ENCODE measurements around the gene CAPRIN2. TPM values are rescaled to one million over a fixed set of nuclear protein-coding genes. Genes with fewer than 3 reads are reported as not detected.

CAPRIN2 gene
- 10 to 100 TPM; 13.3 to 21.4 (median 19.1) TPM for total RNA-seq (2021; fragmentation: NEBNext Ultra II Directional; extraction: Animal tissue kit (Norgen Biotek cat#: 25700))
- long read RNA-seq, partial matches to known transcripts: 3 of 11 reads
- long read RNA-seq, other reads (novel, unspliced or antisense): 8 of 11 reads

- Mint-ChIP-seq H3K4me3 (peak within 1 kb of the TSS; percentile 96), H3K27me3 (ENCODE audit: insufficient read depth) (peaks cover 3% of the 10 kb centered on the region), H3K9me3 (no peaks in the 10 kb centered on the region), H3K36me3 (ENCODE audit: low read depth) (peaks cover 11% of the 10 kb centered on the region; the same call in 1 of the 2 replicates), H3K27ac (peak within 1 kb of the TSS; percentile 78), H3K4me1 (ENCODE audit: low read depth) (peaks cover 48% of the 10 kb centered on the region)
- DNase-seq: peak; percentile 92
- TF ChIP-seq CTCF (IDR thresholded peaks at IDR 0.05): peak; percentile 69
Measured at GRCh38 chr12:30754750-30755394, at the start of gene CAPRIN2. Gene CAPRIN2 (minus strand): TSS chr12:30754951. CDS start chr12:30753520, 1,431 bp downstream.

GRCh38 chr12:30797689-30798088, 42.9 kb upstream of the CAPRIN2 start:
- peak overlapping the region; percentile 93 for H3K4me3 Mint-ChIP-seq
- H3K36me3 Mint-ChIP-seq (ENCODE audit: low read depth): peaks cover 10% of the 10 kb centered on the region
- H3K27me3 Mint-ChIP-seq (ENCODE audit: insufficient read depth): peaks cover 5% of the 10 kb centered on the region
- H3K27ac Mint-ChIP-seq: peak overlapping the region; percentile 65
- no peaks in the 10 kb centered on the region for H3K9me3 Mint-ChIP-seq
- peak; percentile 52 for TF ChIP-seq CTCF (IDR thresholded peaks at IDR 0.05)
- DNase-seq: no peak
- peaks cover 38% of the 10 kb centered on the region for H3K4me1 Mint-ChIP-seq (ENCODE audit: low read depth)

GRCh38 chr12:30796891-30797371, 42.2 kb upstream of the CAPRIN2 start:
- no peaks in the 10 kb centered on the region for H3K9me3 Mint-ChIP-seq
- peaks cover 10% of the 10 kb centered on the region for H3K36me3 Mint-ChIP-seq (ENCODE audit: low read depth)
- peak overlapping the region; percentile 98 for H3K27ac Mint-ChIP-seq
- no peak for DNase-seq
- no peak for TF ChIP-seq CTCF (IDR thresholded peaks at IDR 0.05)
- H3K4me1 Mint-ChIP-seq (ENCODE audit: low read depth): peaks cover 46% of the 10 kb centered on the region
- peak overlapping the region; percentile 93 for H3K4me3 Mint-ChIP-seq
- H3K27me3 Mint-ChIP-seq (ENCODE audit: insufficient read depth): peaks cover 5% of the 10 kb centered on the region

- peaks cover 52% of the 10 kb centered on the region for H3K4me1 Mint-ChIP-seq (ENCODE audit: low read depth)
- H3K36me3 Mint-ChIP-seq (ENCODE audit: low read depth): peaks cover 10% of the 10 kb centered on the region
- no peak for DNase-seq
- no peaks in the 10 kb centered on the region for H3K9me3 Mint-ChIP-seq
- peak overlapping the region; percentile 98 for H3K27ac Mint-ChIP-seq
- no peak; the same call in 1 of the 2 replicates for TF ChIP-seq CTCF (IDR thresholded peaks at IDR 0.05)
- H3K4me3 Mint-ChIP-seq: peak overlapping the region; percentile 93
- peaks cover 3% of the 10 kb centered on the region for H3K27me3 Mint-ChIP-seq (ENCODE audit: insufficient read depth)
Measured at GRCh38 chr12:30796313-30796780, 41.6 kb upstream of the CAPRIN2 start.

- Mint-ChIP-seq H3K27me3 (ENCODE audit: insufficient read depth) (peaks cover 3% of the 10 kb centered on the region), H3K4me3 (peak overlapping the region; percentile 93), H3K27ac (peak overlapping the region; percentile 98), H3K9me3 (no peaks in the 10 kb centered on the region), H3K4me1 (ENCODE audit: low read depth) (peaks cover 54% of the 10 kb centered on the region), H3K36me3 (ENCODE audit: low read depth) (peaks cover 10% of the 10 kb centered on the region)
- DNase-seq: peak; percentile 73
- TF ChIP-seq CTCF (IDR thresholded peaks at IDR 0.05): peak; percentile 51; the same call in 1 of the 2 replicates
Measured at GRCh38 chr12:30795410-30796312, 40.9 kb upstream of the CAPRIN2 start.

Data from HFFc6 (cell line).